Central memory CD8-positive, alpha-beta T cell (primary cell): ENCODE results near the gene TSKS.
A peak's percentile ranks its signal among the peaks of the same experiment; 100 is the strongest.

Experiments
- ATAC-seq: fragments of 150-1000 bp; cut with Tn5 transposase; replicated peaks from 2 replicates; pipeline ENCODE4 v1.10.0; 2022; ENCODE audit warnings: mild to moderate bottlenecking, moderate FRiP score, moderate number of reproducible peaks; ENCODE audit not compliant: poor library complexity, severe bottlenecking; ENCODE audit errors: extremely low read depth
- DNase-seq, 2 donors: peaks; one replicate each; pipeline ENCODE4 v3.0.0; 2021; ENCODE audit warnings: low spot score in 2 of 2
- H3K27ac Mint-ChIP-seq: one replicate; pipeline ENCODE4 v1.8.0; 2022; ENCODE audit warnings: low read depth, mild to moderate bottlenecking, moderate library complexity, mixed read lengths
- H3K27me3 Mint-ChIP-seq: one replicate; pipeline ENCODE4 v1.8.0; 2022; ENCODE audit warnings: mixed read lengths
- H3K36me3 Mint-ChIP-seq: one replicate; pipeline ENCODE4 v1.8.0; 2022; ENCODE audit warnings: mild to moderate bottlenecking, moderate library complexity, mixed read lengths; ENCODE audit not compliant: insufficient read depth
- H3K4me1 Mint-ChIP-seq: one replicate; pipeline ENCODE4 v1.8.0; 2022; ENCODE audit warnings: mixed read lengths
- H3K4me3 Mint-ChIP-seq: one replicate; pipeline ENCODE4 v1.8.0; 2022; ENCODE audit warnings: mild to moderate bottlenecking, moderate library complexity, mixed read lengths
- H3K9me3 Mint-ChIP-seq: one replicate; pipeline ENCODE4 v1.8.0; 2022; ENCODE audit warnings: mixed read lengths

TSKS gene

DNA sequence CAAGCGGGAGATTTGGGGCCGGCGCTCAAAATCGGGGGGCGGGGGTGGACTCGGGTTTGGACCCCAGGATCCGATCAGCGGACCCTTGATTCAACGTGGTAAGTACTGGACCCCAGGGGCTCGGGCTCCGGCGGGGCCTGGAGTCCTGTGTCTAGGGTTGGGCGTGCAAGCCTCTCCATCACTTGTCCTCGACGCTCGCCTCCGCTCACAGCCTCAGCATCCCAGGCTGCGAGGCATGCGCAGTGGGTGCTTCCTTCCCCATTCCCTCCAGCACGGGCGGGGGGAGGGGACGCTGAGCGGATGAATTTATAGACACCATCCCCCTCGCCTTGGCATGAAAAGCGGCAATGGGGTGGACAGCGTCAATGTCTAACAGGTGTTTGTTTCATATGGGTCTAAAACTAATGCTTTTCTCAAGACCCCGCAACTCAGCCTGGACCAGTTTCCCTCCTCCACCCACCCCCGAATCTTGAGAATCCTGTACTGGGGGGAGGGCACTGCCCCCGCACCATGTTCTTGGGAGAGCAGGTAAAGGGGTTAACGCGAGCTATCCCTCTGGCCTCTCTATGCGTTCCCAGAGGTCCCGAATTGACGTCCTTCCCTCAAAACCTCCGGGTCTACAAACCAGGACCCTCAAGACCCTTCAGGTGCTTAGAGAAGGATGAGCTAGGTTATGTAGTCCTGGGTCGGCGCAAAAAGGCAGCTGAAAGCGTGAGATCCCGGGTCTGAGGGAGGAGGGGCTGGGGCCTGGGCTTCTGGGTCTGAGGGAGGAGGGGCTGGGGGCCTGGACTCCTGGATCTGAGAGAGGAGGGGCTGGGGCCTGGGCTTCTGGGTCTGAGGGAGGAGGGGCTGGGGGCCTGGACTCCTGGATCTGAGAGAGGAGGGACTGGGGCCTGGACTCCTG lies 71.6 kb downstream of the TSKS start:
- Mint-ChIP-seq H3K27me3 (peaks cover 34% of the 10 kb centered on the region), H3K9me3 (no peaks in the 10 kb centered on the region), H3K27ac (peak overlapping the region; percentile 90), H3K4me1 (peaks cover 25% of the 10 kb centered on the region), H3K4me3 (peak overlapping the region; percentile 80), H3K36me3 (peaks cover 12% of the 10 kb centered on the region)
- ATAC-seq (no peak), DNase-seq (no peak)

DNA sequence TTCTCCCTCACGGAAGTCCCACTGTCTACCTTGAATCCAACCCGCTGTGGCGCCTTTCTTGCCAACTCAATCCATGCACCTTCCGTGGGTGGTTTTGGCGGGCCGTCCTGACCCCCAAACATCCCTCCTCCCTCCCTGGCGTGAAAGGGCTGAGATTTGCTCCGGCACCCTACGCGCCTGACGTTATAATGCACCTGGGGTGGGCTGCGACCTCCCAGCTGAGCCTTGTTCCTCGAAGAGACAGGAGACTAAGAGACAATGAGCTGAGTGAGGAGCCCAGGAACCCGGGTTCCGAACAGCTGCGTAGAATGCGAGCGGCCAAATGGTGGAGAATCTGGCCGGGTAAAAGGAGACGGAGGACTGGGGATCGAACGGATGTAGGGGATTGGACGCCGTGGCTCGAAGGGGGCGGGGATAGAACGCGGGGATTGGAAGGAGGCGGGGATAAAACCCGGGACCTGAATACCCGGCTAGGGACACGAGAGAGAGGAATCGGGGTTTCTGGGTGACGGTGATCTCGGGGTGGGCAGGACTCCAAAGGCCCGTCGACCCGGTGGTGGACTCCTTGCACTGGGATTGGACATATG lies 72.4 kb downstream of the TSKS start, which contains the start of gene CPT1C:
CPT1C (plus strand) TSS at position 461 of the 587 bp plus-strand sequence. CDS start 1,137 bp downstream, outside the sequence.
- Mint-ChIP-seq H3K27ac (peak within 1 kb of the TSS; percentile 90), H3K4me3 (peak within 1 kb of the TSS; percentile 80), H3K36me3 (peaks cover 12% of the 10 kb centered on the region), H3K9me3 (no peaks in the 10 kb centered on the region), H3K27me3 (peaks cover 34% of the 10 kb centered on the region), H3K4me1 (peaks cover 25% of the 10 kb centered on the region)
- ATAC-seq (no peak), DNase-seq (no peak)

DNA sequence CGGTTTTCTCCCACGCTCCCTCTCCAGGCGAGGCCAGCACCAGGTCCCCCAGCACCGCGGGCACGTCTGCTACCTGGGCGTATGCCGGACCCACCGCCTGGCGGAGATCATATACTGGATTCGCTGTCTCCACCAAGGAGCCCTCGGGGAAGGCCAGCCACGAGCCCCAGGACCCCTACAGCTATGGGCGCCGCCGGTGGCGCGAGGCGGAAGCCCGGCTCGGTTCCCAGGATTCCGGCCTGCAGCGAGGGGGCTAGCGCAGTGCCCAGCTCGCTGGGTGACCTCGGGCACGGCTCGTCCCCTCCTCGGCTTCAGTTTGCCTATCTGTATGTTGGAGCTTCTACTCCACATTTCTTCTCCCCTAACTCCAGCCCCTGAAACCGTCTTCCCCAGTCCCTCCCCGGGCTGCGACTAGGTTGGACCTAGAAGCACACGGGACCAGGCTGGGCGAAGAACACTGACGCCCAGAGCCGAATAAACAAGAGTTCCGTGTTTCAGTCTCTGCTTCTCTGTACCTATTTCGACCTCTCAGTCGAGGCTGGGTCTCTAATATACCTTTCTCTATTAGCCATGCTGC lies 72.9 kb downstream of the TSKS start:
- DNase-seq (no peak), ATAC-seq (no peak)
- peak overlapping the region; percentile 90 for H3K27ac Mint-ChIP-seq
- peaks cover 34% of the 10 kb centered on the region for H3K27me3 Mint-ChIP-seq
- H3K9me3 Mint-ChIP-seq, result no peaks in the 10 kb centered on the region
- H3K4me1 Mint-ChIP-seq, result peaks cover 25% of the 10 kb centered on the region
- H3K4me3 Mint-ChIP-seq, result peak overlapping the region; percentile 80
- H3K36me3 Mint-ChIP-seq, result peaks cover 15% of the 10 kb centered on the region
